NB4 (cell line): Measurements from ENCODE around the gene ARMC9.

Experiments used
- MYC ChIP-seq: IDR thresholded peaks from 2 replicates; pipeline ENCODE4 v1.6.1; 2011; ENCODE audit warnings: low read depth, low read length
- POLR2A ChIP-seq: IDR thresholded peaks from 2 replicates; pipeline ENCODE4 v1.6.1; 2011; ENCODE audit warnings: mild to moderate bottlenecking; ENCODE audit not compliant: insufficient read length; ENCODE audit errors: extremely low read depth
- TF ChIP-seq, protein P1 (sequence below): IDR thresholded peaks from one replicate; pipeline ENCODE4 v1.5.1; 2012; ENCODE audit warnings: low read depth, low read length
- TF ChIP-seq, protein P2 (sequence below): IDR thresholded peaks from 2 replicates; pipeline ENCODE4 v1.6.1; 2011; ENCODE audit warnings: low read depth, low read length

DNA sequence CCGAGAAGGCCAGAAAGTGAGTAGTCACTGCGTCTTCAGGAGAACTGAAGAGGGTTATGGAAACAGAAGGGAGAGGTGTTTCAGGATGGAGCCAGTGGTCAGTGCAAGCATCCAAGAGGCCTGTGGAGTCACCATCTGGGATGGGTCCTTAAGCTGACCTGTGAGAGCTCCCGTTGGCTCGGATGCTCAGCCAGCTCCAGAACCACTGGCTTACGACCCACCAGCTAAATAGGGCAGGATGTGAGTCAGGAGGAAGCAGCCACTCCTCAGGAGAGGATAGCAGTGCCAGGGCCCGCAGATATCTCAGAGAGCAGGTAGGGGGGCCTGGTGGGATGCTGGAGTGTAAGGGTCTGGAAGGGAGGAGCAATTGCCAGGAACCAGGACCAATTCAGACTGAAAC is 134.0 kb downstream of the ARMC9 start:
- TF ChIP-seq, protein P1, sequence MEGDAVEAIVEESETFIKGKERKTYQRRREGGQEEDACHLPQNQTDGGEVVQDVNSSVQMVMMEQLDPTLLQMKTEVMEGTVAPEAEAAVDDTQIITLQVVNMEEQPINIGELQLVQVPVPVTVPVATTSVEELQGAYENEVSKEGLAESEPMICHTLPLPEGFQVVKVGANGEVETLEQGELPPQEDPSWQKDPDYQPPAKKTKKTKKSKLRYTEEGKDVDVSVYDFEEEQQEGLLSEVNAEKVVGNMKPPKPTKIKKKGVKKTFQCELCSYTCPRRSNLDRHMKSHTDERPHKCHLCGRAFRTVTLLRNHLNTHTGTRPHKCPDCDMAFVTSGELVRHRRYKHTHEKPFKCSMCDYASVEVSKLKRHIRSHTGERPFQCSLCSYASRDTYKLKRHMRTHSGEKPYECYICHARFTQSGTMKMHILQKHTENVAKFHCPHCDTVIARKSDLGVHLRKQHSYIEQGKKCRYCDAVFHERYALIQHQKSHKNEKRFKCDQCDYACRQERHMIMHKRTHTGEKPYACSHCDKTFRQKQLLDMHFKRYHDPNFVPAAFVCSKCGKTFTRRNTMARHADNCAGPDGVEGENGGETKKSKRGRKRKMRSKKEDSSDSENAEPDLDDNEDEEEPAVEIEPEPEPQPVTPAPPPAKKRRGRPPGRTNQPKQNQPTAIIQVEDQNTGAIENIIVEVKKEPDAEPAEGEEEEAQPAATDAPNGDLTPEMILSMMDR = no peak
- no peak for TF ChIP-seq POLR2A
- no peak for TF ChIP-seq MYC
- TF ChIP-seq, protein P2, sequence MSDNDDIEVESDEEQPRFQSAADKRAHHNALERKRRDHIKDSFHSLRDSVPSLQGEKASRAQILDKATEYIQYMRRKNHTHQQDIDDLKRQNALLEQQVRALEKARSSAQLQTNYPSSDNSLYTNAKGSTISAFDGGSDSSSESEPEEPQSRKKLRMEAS = no peak
